ENCODE measurements around the gene ANKDD1B.

DNA sequence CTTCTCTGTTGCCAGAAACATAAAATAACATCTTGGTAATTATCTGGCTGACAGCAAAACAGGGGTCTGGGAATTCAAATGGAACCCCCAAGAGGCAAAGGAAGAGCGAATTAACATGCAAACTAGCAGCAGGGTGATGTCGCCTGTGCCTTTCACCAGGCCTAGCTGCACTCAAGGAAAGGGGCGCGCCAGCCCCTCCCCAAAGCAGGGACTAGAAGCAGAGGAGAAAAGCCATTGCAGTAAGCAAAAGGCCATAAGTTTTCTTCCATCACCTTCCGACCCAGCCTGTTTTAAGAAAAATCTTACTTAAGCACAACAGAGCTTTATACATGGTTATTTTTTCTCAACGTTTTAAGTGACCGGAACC, 105.4 kb downstream of the ANKDD1B start:
- TF ChIP-seq EZH2 (IDR thresholded peaks at IDR 0.05; ENCODE audit: low read length, missing control alignments), result no peak
- TF ChIP-seq, protein P1, sequence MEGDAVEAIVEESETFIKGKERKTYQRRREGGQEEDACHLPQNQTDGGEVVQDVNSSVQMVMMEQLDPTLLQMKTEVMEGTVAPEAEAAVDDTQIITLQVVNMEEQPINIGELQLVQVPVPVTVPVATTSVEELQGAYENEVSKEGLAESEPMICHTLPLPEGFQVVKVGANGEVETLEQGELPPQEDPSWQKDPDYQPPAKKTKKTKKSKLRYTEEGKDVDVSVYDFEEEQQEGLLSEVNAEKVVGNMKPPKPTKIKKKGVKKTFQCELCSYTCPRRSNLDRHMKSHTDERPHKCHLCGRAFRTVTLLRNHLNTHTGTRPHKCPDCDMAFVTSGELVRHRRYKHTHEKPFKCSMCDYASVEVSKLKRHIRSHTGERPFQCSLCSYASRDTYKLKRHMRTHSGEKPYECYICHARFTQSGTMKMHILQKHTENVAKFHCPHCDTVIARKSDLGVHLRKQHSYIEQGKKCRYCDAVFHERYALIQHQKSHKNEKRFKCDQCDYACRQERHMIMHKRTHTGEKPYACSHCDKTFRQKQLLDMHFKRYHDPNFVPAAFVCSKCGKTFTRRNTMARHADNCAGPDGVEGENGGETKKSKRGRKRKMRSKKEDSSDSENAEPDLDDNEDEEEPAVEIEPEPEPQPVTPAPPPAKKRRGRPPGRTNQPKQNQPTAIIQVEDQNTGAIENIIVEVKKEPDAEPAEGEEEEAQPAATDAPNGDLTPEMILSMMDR (conservative IDR thresholded peaks at IDR 0.05 in 1 of 2, IDR thresholded peaks at IDR 0.05 in 1 of 2; ENCODE audit: low read depth in 1 of 2, low read length in 2 of 2), result no peak

Data from fibroblast of lung (primary cell).